ENCODE results near the gene CTNNBIP1. TPM values are rescaled to one million over a fixed set of nuclear protein-coding genes. Genes with fewer than 3 reads are reported as not detected.

The CTNNBIP1 gene
- total and polyA plus RNA-seq, 9 of the 15 experiments (the other 6 are each of a cell fraction or from before 2014, with no cell fraction given) = 0.65 to 29.2 (median 14.7) TPM

GRCh38 chr1:9910076-9910422 is at the start of gene CTNNBIP1 (continued):
- TF ChIP-seq, protein P1, sequence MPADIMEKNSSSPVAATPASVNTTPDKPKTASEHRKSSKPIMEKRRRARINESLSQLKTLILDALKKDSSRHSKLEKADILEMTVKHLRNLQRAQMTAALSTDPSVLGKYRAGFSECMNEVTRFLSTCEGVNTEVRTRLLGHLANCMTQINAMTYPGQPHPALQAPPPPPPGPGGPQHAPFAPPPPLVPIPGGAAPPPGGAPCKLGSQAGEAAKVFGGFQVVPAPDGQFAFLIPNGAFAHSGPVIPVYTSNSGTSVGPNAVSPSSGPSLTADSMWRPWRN (IDR thresholded peaks at IDR 0.05; ENCODE audit: low read depth) = no peak
- TF ChIP-seq, protein P2, sequence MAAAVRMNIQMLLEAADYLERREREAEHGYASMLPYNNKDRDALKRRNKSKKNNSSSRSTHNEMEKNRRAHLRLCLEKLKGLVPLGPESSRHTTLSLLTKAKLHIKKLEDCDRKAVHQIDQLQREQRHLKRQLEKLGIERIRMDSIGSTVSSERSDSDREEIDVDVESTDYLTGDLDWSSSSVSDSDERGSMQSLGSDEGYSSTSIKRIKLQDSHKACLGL (CRISPR knock-in tag; IDR thresholded peaks at IDR 0.05; ENCODE audit: borderline replicate concordance, poor library complexity, severe bottlenecking) = no peak
- TF ChIP-seq ZBTB11 (CRISPR knock-in tag; IDR thresholded peaks at IDR 0.05) (peak in 1 of 3 experiments; percentile 56; a peak in 1 of 6 replicates), BRD9 (IDR thresholded peaks at IDR 0.05; ENCODE audit: low read depth, partially characterized antibody) (no peak), PHTF2 (CRISPR knock-in tag; IDR thresholded peaks at IDR 0.05) (no peak), NONO (IDR thresholded peaks at IDR 0.05; ENCODE audit: low read depth in 2 of 2, low read length in 1 of 2) (peak in 1 of 2 experiments; percentile 69; a peak in 1 of 4 replicates), LEF1 (IDR thresholded peaks at IDR 0.05) (no peak), ZBTB2 (IDR thresholded peaks at IDR 0.05) (no peak), POLR2AphosphoS5 (IDR thresholded peaks at IDR 0.05; ENCODE audit: control insufficient read depth, insufficient read depth, low read depth, low read length) (peak; percentile 41; the same call in 1 of the 2 replicates), E2F6 (IDR thresholded peaks at IDR 0.05; ENCODE audit: borderline replicate concordance in 1 of 2, extremely low read depth in 1 of 2, insufficient read depth in 1 of 2, insufficient read length in 1 of 2, low read depth in 1 of 2, low read length in 1 of 2, poor library complexity in 1 of 2, severe bottlenecking in 1 of 2) (peak in 1 of 2 experiments; percentile 56), ZBTB17 (CRISPR knock-in tag; IDR thresholded peaks at IDR 0.05) (no peak), ESRRB (CRISPR knock-in tag; IDR thresholded peaks at IDR 0.05; ENCODE audit: borderline replicate concordance) (no peak)
- TF ChIP-seq, protein P3, sequence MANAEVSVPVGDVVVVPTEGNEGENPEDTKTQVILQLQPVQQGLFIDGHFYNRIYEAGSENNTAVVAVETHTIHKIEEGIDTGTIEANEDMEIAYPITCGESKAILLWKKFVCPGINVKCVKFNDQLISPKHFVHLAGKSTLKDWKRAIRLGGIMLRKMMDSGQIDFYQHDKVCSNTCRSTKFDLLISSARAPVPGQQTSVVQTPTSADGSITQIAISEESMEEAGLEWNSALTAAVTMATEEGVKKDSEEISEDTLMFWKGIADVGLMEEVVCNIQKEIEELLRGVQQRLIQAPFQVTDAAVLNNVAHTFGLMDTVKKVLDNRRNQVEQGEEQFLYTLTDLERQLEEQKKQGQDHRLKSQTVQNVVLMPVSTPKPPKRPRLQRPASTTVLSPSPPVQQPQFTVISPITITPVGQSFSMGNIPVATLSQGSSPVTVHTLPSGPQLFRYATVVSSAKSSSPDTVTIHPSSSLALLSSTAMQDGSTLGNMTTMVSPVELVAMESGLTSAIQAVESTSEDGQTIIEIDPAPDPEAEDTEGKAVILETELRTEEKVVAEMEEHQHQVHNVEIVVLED (CRISPR knock-in tag; IDR thresholded peaks at IDR 0.05) = peak; percentile 9; the same call in 1 of the 2 replicates
- TF ChIP-seq, protein P4, sequence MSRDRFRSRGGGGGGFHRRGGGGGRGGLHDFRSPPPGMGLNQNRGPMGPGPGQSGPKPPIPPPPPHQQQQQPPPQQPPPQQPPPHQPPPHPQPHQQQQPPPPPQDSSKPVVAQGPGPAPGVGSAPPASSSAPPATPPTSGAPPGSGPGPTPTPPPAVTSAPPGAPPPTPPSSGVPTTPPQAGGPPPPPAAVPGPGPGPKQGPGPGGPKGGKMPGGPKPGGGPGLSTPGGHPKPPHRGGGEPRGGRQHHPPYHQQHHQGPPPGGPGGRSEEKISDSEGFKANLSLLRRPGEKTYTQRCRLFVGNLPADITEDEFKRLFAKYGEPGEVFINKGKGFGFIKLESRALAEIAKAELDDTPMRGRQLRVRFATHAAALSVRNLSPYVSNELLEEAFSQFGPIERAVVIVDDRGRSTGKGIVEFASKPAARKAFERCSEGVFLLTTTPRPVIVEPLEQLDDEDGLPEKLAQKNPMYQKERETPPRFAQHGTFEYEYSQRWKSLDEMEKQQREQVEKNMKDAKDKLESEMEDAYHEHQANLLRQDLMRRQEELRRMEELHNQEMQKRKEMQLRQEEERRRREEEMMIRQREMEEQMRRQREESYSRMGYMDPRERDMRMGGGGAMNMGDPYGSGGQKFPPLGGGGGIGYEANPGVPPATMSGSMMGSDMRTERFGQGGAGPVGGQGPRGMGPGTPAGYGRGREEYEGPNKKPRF (IDR thresholded peaks at IDR 0.05; ENCODE audit: low read depth, low read length) = no peak
